Activated CD8-positive, alpha-beta memory T cell treated with anti-CD3 and anti-CD28 coated beads, Interleukin-2, amount 10 ng/mL, durations not matched to agents 7 days and 5 days (primary cell): ENCODE measurements around the gene REEP5. TPM values are rescaled to one million over a fixed set of nuclear protein-coding genes. Genes with fewer than 3 reads are reported as not detected.
"Not testable (repeated sequence)": the region's sequence is repeated elsewhere in the genome, so short reads cannot be mapped to it uniquely, and the experiment has no call there.

Source experiments
- ATAC-seq: fragments of 150-1000 bp; cut with Tn5 transposase; one replicate; pipeline ENCODE4 v1.10.0; 2021; ENCODE audit warnings: moderate library complexity
- CTCF ChIA-PET: fragments of 350-600 bp; sonication (Branson Sonifier 250); formaldehyde crosslinking; loops from one replicate; lab custom pipeline; 2021; ENCODE audit warnings: antibody characterized with exemption; lab: Charles Lee
- DNase-seq: peaks from one replicate; pipeline ENCODE4 v3.0.0-alpha.2; 2020
- H3K27ac Mint-ChIP-seq: one replicate; pipeline ENCODE4 v1.8.0; 2021; ENCODE audit warnings: mild to moderate bottlenecking, mixed read lengths
- H3K27me3 Mint-ChIP-seq: one replicate; pipeline ENCODE4 v1.8.0; 2021; ENCODE audit warnings: mixed read lengths
- H3K36me3 Mint-ChIP-seq: one replicate; pipeline ENCODE4 v1.8.0; 2021; ENCODE audit warnings: mild to moderate bottlenecking, mixed read lengths
- H3K4me1 Mint-ChIP-seq: one replicate; pipeline ENCODE4 v1.8.0; 2021; ENCODE audit warnings: mixed read lengths
- H3K4me3 Mint-ChIP-seq: one replicate; pipeline ENCODE4 v1.8.0; 2021; ENCODE audit warnings: mild to moderate bottlenecking, moderate library complexity, mixed read lengths
- H3K9me3 Mint-ChIP-seq: one replicate; pipeline ENCODE4 v1.8.0; 2022; ENCODE audit warnings: low read depth, mixed read lengths
- total RNA-seq, 2 experiments: library from RNA; stranded (reverse); gene quantifications; one replicate each; pipeline ENCODE4 v1.2.3, GENCODE V29; 2021

REEP5 gene
- total RNA-seq, 2 experiments from 2014 or later = 91.0 to 97.0 TPM

- H3K27me3 Mint-ChIP-seq = no peaks in the 10 kb centered on the region
- CTCF ChIA-PET = interaction anchor here (0.8 to 1.9 kb wide), 3 partner anchors 10 to 20 kb away, joined by 3 to 5 read pairs (median 3); no protein-coding TSS in a partner anchor
- peak overlapping the region; percentile 21 for H3K27ac Mint-ChIP-seq
- no peaks in the 10 kb centered on the region for H3K9me3 Mint-ChIP-seq
- ATAC-seq (no peak), DNase-seq (no peak)
- H3K4me3 Mint-ChIP-seq = no peak overlapping the region
- peaks cover 48% of the 10 kb centered on the region for H3K36me3 Mint-ChIP-seq
- peaks cover 19% of the 10 kb centered on the region for H3K4me1 Mint-ChIP-seq
These were observed 14.8 kb downstream of the REEP5 start for GRCh38 chr5:112907166-112907631.

- H3K36me3 Mint-ChIP-seq = peaks cover 48% of the 10 kb centered on the region
- CTCF ChIA-PET = interaction anchor here (0.8 kb wide), 1 partner anchor 9 kb away, joined by 3 read pairs; no protein-coding TSS in a partner anchor
- H3K27ac Mint-ChIP-seq = no peak overlapping the region
These were observed 15.4 kb downstream of the REEP5 start for GRCh38 chr5:112906637-112907036.

GRCh38 chr5:112904996-112905395, 17.0 kb downstream of the REEP5 start:
- H3K4me3 Mint-ChIP-seq, H3K27ac Mint-ChIP-seq, H3K27me3 Mint-ChIP-seq, H3K9me3 Mint-ChIP-seq, DNase-seq, CTCF ChIA-PET, ATAC-seq: not testable (repeated sequence)
- peaks cover 13% of the 10 kb centered on the region for H3K4me1 Mint-ChIP-seq
- H3K36me3 Mint-ChIP-seq = peaks cover 46% of the 10 kb centered on the region

More at GRCh38 chr5:112906637-112907036, 15.4 kb downstream of the REEP5 start:
- ATAC-seq (no peak), DNase-seq (no peak)
- Mint-ChIP-seq H3K9me3 (no peaks in the 10 kb centered on the region), H3K4me3 (no peak overlapping the region), H3K4me1 (peaks cover 15% of the 10 kb centered on the region), H3K27me3 (no peaks in the 10 kb centered on the region)

GRCh38 chr5:112902561-112902960, 19.5 kb downstream of the REEP5 start:
- H3K36me3 Mint-ChIP-seq = peaks cover 52% of the 10 kb centered on the region
- H3K9me3 Mint-ChIP-seq = no peaks in the 10 kb centered on the region

GRCh38 chr5:112895682-112896081, 26.3 kb downstream of the REEP5 start:
- no peak overlapping the region for H3K4me3 Mint-ChIP-seq
- H3K27ac Mint-ChIP-seq = no peak overlapping the region
- H3K36me3 Mint-ChIP-seq = peaks cover 54% of the 10 kb centered on the region
- peaks cover 8% of the 10 kb centered on the region for H3K4me1 Mint-ChIP-seq
- no peak for DNase-seq
- H3K27me3 Mint-ChIP-seq = no peaks in the 10 kb centered on the region
- no peaks in the 10 kb centered on the region for H3K9me3 Mint-ChIP-seq
- ATAC-seq = no peak
- CTCF ChIA-PET = interaction anchor here (1.0 to 1.5 kb wide), 4 partner anchors 16 to 100 kb away, joined by 3 to 5 read pairs (median 4); partner anchors contain the start of gene REEP5

More at GRCh38 chr5:112902561-112902960, 19.5 kb downstream of the REEP5 start:
- no peaks in the 10 kb centered on the region for H3K27me3 Mint-ChIP-seq
- DNase-seq = no peak
- no peak for ATAC-seq
- no peak overlapping the region for H3K27ac Mint-ChIP-seq
- H3K4me3 Mint-ChIP-seq = no peak overlapping the region
- H3K4me1 Mint-ChIP-seq = peaks cover 8% of the 10 kb centered on the region
- CTCF ChIA-PET = interaction anchor here (0.7 to 1.7 kb wide), 3 partner anchors 12 to 93 kb away, joined by 3 to 12 read pairs (median 3); partner anchors contain the start of gene REEP5

- ATAC-seq = no peak
- H3K4me1 Mint-ChIP-seq = peaks cover 22% of the 10 kb centered on the region
- peaks cover 51% of the 10 kb centered on the region for H3K36me3 Mint-ChIP-seq
These were observed 29.3 kb downstream of the REEP5 start for GRCh38 chr5:112892776-112893175.

GRCh38 chr5:112892066-112892465, 30.0 kb downstream of the REEP5 start:
- not testable (repeated sequence) for DNase-seq, H3K27ac Mint-ChIP-seq, H3K9me3 Mint-ChIP-seq, H3K27me3 Mint-ChIP-seq, H3K4me3 Mint-ChIP-seq, ATAC-seq
- peaks cover 48% of the 10 kb centered on the region for H3K36me3 Mint-ChIP-seq
- H3K4me1 Mint-ChIP-seq = peaks cover 26% of the 10 kb centered on the region
- CTCF ChIA-PET = interaction anchor here (1.6 kb wide), 1 partner anchor 19 kb away, joined by 3 read pairs; no protein-coding TSS in a partner anchor

More at GRCh38 chr5:112892776-112893175, 29.3 kb downstream of the REEP5 start:
- Mint-ChIP-seq H3K4me3 (no peak overlapping the region), H3K9me3 (no peaks in the 10 kb centered on the region), H3K27me3 (no peaks in the 10 kb centered on the region), H3K27ac (no peak overlapping the region)
- no peak for DNase-seq
- CTCF ChIA-PET = interaction anchor here (1.6 kb wide), 1 partner anchor 19 kb away, joined by 3 read pairs; no protein-coding TSS in a partner anchor

- peak; percentile 84 for ATAC-seq
- Mint-ChIP-seq H3K9me3 (no peaks in the 10 kb centered on the region), H3K27me3 (no peaks in the 10 kb centered on the region), H3K36me3 (peaks cover 43% of the 10 kb centered on the region), H3K4me1 (peaks cover 39% of the 10 kb centered on the region), H3K4me3 (no peak overlapping the region), H3K27ac (peak overlapping the region; percentile 69)
- peak; percentile 61 for DNase-seq
- CTCF ChIA-PET = interaction anchor here (1.0 to 1.3 kb wide), 2 partner anchors 35 to 78 kb away, joined by 3 to 4 read pairs; partner anchors contain the start of gene REEP5
These were observed 35.1 kb downstream of the REEP5 start for GRCh38 chr5:112886975-112887374.

- CTCF ChIA-PET = no interaction called here
- Mint-ChIP-seq H3K9me3 (no peaks in the 10 kb centered on the region), H3K36me3 (peaks cover 43% of the 10 kb centered on the region), H3K4me3 (no peak overlapping the region), H3K4me1 (peaks cover 48% of the 10 kb centered on the region), H3K27ac (peak overlapping the region; percentile 51), H3K27me3 (no peaks in the 10 kb centered on the region)
- ATAC-seq (no peak), DNase-seq (no peak)
These were observed 37.0 kb downstream of the REEP5 start for GRCh38 chr5:112885001-112885400.

GRCh38 chr5:112883192-112883591, 38.8 kb downstream of the REEP5 start:
- Mint-ChIP-seq H3K9me3 (no peaks in the 10 kb centered on the region), H3K27me3 (no peaks in the 10 kb centered on the region), H3K27ac (no peak overlapping the region), H3K4me1 (peaks cover 49% of the 10 kb centered on the region), H3K36me3 (peaks cover 41% of the 10 kb centered on the region), H3K4me3 (no peak overlapping the region)
- DNase-seq = no peak
- CTCF ChIA-PET = interaction anchor here (0.9 kb wide), 1 partner anchor 646 kb away, joined by 3 read pairs; no protein-coding TSS in a partner anchor
- no peak for ATAC-seq

GRCh38 chr5:112880219-112880964, 41.6 kb downstream of the REEP5 start:
- H3K27me3 Mint-ChIP-seq = no peaks in the 10 kb centered on the region
- peak overlapping the region; percentile 29 for H3K27ac Mint-ChIP-seq
- H3K4me1 Mint-ChIP-seq = peaks cover 41% of the 10 kb centered on the region
- ATAC-seq = no peak
- no peak for DNase-seq
- H3K36me3 Mint-ChIP-seq = peaks cover 33% of the 10 kb centered on the region
- no peaks in the 10 kb centered on the region for H3K9me3 Mint-ChIP-seq
- no peak overlapping the region for H3K4me3 Mint-ChIP-seq
- CTCF ChIA-PET = interaction anchor here (1.1 kb wide), 2 partner anchors 14 to 32 kb away, joined by 3 to 6 read pairs; no protein-coding TSS in a partner anchor

GRCh38 chr5:112878760-112879159, 43.3 kb downstream of the REEP5 start:
- Mint-ChIP-seq H3K9me3 (no peaks in the 10 kb centered on the region), H3K27me3 (no peaks in the 10 kb centered on the region), H3K4me3 (peak overlapping the region; percentile 7), H3K4me1 (peaks cover 47% of the 10 kb centered on the region), H3K27ac (peak overlapping the region; percentile 67), H3K36me3 (peaks cover 36% of the 10 kb centered on the region)
- CTCF ChIA-PET = interaction anchor here (0.8 to 1.4 kb wide), 5 partner anchors 10 to 1328 kb away, joined by 3 to 6 read pairs (median 3); no protein-coding TSS in a partner anchor
- DNase-seq (peak; percentile 89), ATAC-seq (peak; percentile 89)

- Mint-ChIP-seq H3K27me3 (no peaks in the 10 kb centered on the region), H3K9me3 (no peaks in the 10 kb centered on the region), H3K4me1 (peaks cover 50% of the 10 kb centered on the region), H3K36me3 (peaks cover 39% of the 10 kb centered on the region), H3K27ac (peak overlapping the region; percentile 67), H3K4me3 (no peak overlapping the region)
- CTCF ChIA-PET = interaction anchor here (0.8 to 1.4 kb wide), 6 partner anchors 10 to 1327 kb away, joined by 3 to 6 read pairs (median 3); partner anchors contain the start of gene REEP5
- ATAC-seq (no peak), DNase-seq (no peak)
These were observed 43.9 kb downstream of the REEP5 start for GRCh38 chr5:112878101-112878500.
